A673 (cell line): ENCODE measurements around the gene RSF1. TPM values are rescaled to one million over a fixed set of nuclear protein-coding genes. Genes with fewer than 3 reads are reported as not detected.

Experiments used
- BruUV-seq: library from RNA; stranded (reverse); fragments of 400-500 nt; replicated peaks from 2 replicates; lab custom pipeline; 2021; lab: Mats Ljungman, UMichigan
- CTCF ChIA-PET: fragments of 300-600 bp; sonication (Branson Sonifier 250); formaldehyde crosslinking; loops from one replicate; lab custom pipeline; 2022; ENCODE audit warnings: antibody characterized with exemption; lab: Charles Lee
- POLR2A ChIA-PET: fragments of 300-600 bp; sonication (Branson Sonifier 250); formaldehyde crosslinking; loops from one replicate; lab custom pipeline; 2022; ENCODE audit warnings: antibody characterized with exemption; ENCODE audit not compliant: low non-redundant PET; lab: Charles Lee
- DNase-seq: peaks from one replicate; pipeline ENCODE4 v3.0.0-alpha.2; 2015; ENCODE audit warnings: low spot score
- H3K27ac ChIP-seq: fragments of 200-600 bp; sonication (generic); 2 replicates; pipeline ENCODE4 v1.5.1; 2016; ENCODE audit warnings: mixed run types, low read depth, mild to moderate bottlenecking, mixed read lengths, antibody characterized with exemption, low read length; ENCODE audit not compliant: poor library complexity, severe bottlenecking
- H3K27me3 ChIP-seq: fragments of 200-600 bp; sonication (generic); replicated peaks from 2 replicates; pipeline ENCODE4 v1.6.1; 2017; ENCODE audit warnings: mixed run types, low read depth, mild to moderate bottlenecking, mixed read lengths, antibody characterized with exemption, low read length; ENCODE audit not compliant: insufficient read depth, poor library complexity
- H3K36me3 ChIP-seq: fragments of 200-600 bp; sonication (generic); 2 replicates; pipeline ENCODE4 v1.6.1; 2016; ENCODE audit warnings: mixed run types, mild to moderate bottlenecking, mixed read lengths, antibody characterized with exemption, low read length; ENCODE audit not compliant: insufficient read depth, poor library complexity, severe bottlenecking
- H3K4me1 ChIP-seq: fragments of 200-600 bp; sonication (generic); 2 replicates; pipeline ENCODE4 v1.6.1; 2017; ENCODE audit warnings: mixed run types, mild to moderate bottlenecking, mixed read lengths, antibody characterized with exemption, low read length; ENCODE audit not compliant: insufficient read depth, poor library complexity, severe bottlenecking
- H3K4me3 ChIP-seq: fragments of 200-600 bp; sonication (generic); 2 replicates; pipeline ENCODE4 v1.5.1; 2016; ENCODE audit warnings: low read depth, mixed run types, mild to moderate bottlenecking, mixed read lengths, low read length; ENCODE audit not compliant: poor library complexity, severe bottlenecking
- H3K9me3 ChIP-seq: fragments of 200-600 bp; sonication (generic); 2 replicates; pipeline ENCODE4 v1.6.1; 2016; ENCODE audit warnings: mixed run types, low read depth, mild to moderate bottlenecking, mixed read lengths, antibody characterized with exemption, low read length; ENCODE audit not compliant: poor library complexity, severe bottlenecking
- EZH2 ChIP-seq: fragments of 200-600 bp; sonication (generic); IDR thresholded peaks from 2 replicates; pipeline ENCODE4 v1.6.1; 2017; ENCODE audit warnings: borderline replicate concordance, low read depth, mild to moderate bottlenecking, mixed read lengths, antibody characterized with exemption, low read length; ENCODE audit not compliant: poor library complexity, severe bottlenecking
- intact Hi-C: fragments of 100-400 bp; cut with micrococcal nuclease; formaldehyde crosslinking; loops from one replicate; pipeline ENCODE4 v1.10.0; 2022; ENCODE audit not compliant: unreplicated experiment
- total RNA-seq: library from RNA; stranded (reverse); gene quantifications from 2 replicates; pipeline ENCODE4 v1.2.3, GENCODE V29; 2021
- TF ChIP-seq, protein P1 (sequence below): fragments of 300-800, 200-600 bp; sonication (generic); conservative IDR thresholded peaks from 2 replicates; pipeline ENCODE4 v1.5.1; 2017; ENCODE audit warnings: low read depth, mild to moderate bottlenecking, antibody characterized with exemption, low read length, moderate library complexity, mixed read lengths

RSF1 gene
- total RNA-seq, 1 experiment from 2014 or later: 94.1 TPM

DNA sequence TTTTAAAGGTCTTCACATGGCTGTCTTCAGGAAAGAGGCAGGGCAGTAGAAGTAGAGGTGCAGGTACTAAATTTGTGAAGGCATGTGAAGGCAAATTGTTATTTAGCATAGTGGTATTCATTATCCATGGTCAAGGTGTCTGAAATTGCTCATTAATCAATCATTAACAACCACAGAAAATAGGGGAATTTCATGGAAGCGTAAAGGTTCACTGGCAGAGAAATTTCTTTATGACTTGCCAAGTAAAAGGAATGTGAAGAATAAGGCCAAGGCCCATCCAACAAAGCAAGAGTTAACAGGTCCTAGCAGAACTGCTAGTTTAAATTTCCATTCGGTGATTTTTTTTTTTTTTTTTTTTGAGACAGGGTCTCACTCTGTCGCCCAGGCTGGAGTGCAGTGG lies 59.0 kb downstream of the RSF1 start:
- no peaks in the 10 kb centered on the region for H3K27me3 ChIP-seq
- DNase-seq: no peak
- BruUV-seq: no TSS peak
- H3K4me1 ChIP-seq: no peaks in the 10 kb centered on the region
- TF ChIP-seq, protein P1, sequence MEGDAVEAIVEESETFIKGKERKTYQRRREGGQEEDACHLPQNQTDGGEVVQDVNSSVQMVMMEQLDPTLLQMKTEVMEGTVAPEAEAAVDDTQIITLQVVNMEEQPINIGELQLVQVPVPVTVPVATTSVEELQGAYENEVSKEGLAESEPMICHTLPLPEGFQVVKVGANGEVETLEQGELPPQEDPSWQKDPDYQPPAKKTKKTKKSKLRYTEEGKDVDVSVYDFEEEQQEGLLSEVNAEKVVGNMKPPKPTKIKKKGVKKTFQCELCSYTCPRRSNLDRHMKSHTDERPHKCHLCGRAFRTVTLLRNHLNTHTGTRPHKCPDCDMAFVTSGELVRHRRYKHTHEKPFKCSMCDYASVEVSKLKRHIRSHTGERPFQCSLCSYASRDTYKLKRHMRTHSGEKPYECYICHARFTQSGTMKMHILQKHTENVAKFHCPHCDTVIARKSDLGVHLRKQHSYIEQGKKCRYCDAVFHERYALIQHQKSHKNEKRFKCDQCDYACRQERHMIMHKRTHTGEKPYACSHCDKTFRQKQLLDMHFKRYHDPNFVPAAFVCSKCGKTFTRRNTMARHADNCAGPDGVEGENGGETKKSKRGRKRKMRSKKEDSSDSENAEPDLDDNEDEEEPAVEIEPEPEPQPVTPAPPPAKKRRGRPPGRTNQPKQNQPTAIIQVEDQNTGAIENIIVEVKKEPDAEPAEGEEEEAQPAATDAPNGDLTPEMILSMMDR: no peak
- no peak for TF ChIP-seq EZH2
- no peak overlapping the region for H3K4me3 ChIP-seq
- intact Hi-C loops: no loop called here
- no peak overlapping the region for H3K27ac ChIP-seq
- H3K9me3 ChIP-seq: no peaks in the 10 kb centered on the region
- ChIA-PET CTCF (no interaction called here), POLR2A (no interaction called here)
- peaks cover 10% of the 10 kb centered on the region for H3K36me3 ChIP-seq

DNA sequence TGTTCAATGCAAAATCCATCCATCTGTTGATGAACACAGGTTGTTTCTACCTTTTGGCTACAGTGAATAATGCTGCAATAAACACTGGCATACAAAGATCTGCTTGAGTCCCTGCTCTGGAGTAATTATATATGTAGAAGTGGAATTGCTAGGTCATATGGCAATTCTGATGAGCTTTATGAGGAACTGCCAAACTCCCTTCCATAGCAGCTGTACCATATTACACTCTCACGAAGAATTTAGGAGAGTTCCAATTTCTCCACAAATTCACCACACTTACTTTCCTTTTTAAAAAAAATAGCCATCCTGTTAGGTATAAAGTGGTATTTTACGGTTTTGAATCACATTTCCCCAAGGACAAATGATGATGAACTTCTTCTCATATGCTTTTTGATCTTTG lies 62.2 kb downstream of the RSF1 start:
- H3K4me3 ChIP-seq: no peak overlapping the region
- no peaks in the 10 kb centered on the region for H3K9me3 ChIP-seq
- CTCF ChIA-PET: no interaction called here
- H3K27me3 ChIP-seq: no peaks in the 10 kb centered on the region
- H3K36me3 ChIP-seq: peaks cover 6% of the 10 kb centered on the region
- TF ChIP-seq, protein P1: no peak
- no peak for TF ChIP-seq EZH2
- no peak overlapping the region for H3K27ac ChIP-seq
- intact Hi-C loops: no loop called here
- H3K4me1 ChIP-seq: no peaks in the 10 kb centered on the region
- POLR2A ChIA-PET: no interaction called here
- DNase-seq: no peak
- BruUV-seq: no TSS peak

DNA sequence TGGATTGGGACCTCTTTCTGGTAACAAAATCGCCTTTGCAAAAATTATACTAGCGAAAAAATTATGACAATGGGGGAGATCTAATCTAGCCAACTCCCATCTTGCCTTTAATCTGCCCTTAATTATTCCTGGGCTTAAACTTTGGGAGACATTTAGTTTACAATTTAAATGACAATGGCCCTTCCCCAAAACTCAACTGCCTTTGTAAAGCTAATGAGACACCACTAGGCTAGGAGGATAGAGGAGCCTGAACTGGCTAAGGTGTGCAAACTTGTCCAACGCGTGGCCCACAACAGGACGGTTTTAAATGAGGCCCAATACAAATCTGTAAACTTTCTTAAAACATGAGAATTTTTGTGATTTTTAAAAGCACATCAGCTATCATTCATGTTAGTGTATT lies 67.3 kb downstream of the RSF1 start:
- ChIA-PET CTCF (no interaction called here), POLR2A (no interaction called here)
- no peaks in the 10 kb centered on the region for H3K4me1 ChIP-seq
- no peaks in the 10 kb centered on the region for H3K27me3 ChIP-seq
- BruUV-seq: no TSS peak
- DNase-seq: no peak
- no peak overlapping the region for H3K4me3 ChIP-seq
- peaks cover 5% of the 10 kb centered on the region for H3K36me3 ChIP-seq
- H3K27ac ChIP-seq: no peak overlapping the region
- intact Hi-C loops: no loop called here
- TF ChIP-seq, protein P1: no peak
- no peak for TF ChIP-seq EZH2
- H3K9me3 ChIP-seq: no peaks in the 10 kb centered on the region
